Measurements from ENCODE around the gene CDH10. TPM values are rescaled to one million over a fixed set of nuclear protein-coding genes. Genes with fewer than 3 reads are reported as not detected.

The CDH10 gene
- total RNA-seq (not detected in 2 replicates), polyA plus RNA-seq (not detected in 2 replicates), polyA minus RNA-seq (not detected in 2 replicates)
- total RNA-seq (2013) = 0.02 TPM

DNA sequence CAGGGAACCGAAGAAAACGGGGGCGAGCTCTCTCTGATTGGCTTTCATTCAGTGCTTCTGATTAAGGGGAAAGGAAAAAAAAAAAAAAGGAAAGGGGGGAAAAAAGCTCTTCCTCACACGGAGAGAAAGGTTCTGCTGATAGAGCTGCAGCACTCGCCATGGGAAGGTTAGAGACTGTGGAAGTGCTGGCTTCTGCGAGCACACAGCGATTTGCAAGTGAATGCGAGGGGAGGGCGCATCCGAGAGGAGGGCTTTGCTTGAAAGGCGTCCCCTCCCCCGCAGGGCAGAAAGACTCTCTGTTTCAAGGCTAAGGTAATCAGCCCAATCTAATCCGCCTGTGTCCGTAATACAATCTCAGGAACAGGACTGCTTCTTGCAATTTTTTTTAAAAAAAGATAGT lies at the start of gene CDH10:
Gene CDH10, minus strand, starts transcription at position 218 of the 400 bp plus-strand sequence. CDS start 51,488 bp downstream, outside the sequence.
- H3K9ac ChIP-seq (ENCODE audit: low read length) = no peak within 1 kb of the TSS
- Mint-ChIP-seq H3K4me3 (no peak within 1 kb of the TSS), H3K4me1 (no peaks in the 10 kb centered on the region), H3K9me3 (ENCODE audit: insufficient read depth) (no peaks in the 10 kb centered on the region), H3K27ac (no peak within 1 kb of the TSS), H3K27me3 (no peaks in the 10 kb centered on the region)
- WGBS (ENCODE audit: insufficient coverage) = 2% methylated on average over 5 of the region's 14 CpGs
- ATAC-seq (ENCODE audit: low read depth) (no peak), DNase-seq (no peak)
- no peak within 1 kb of the TSS for H3K4me2 ChIP-seq (replicated peaks; ENCODE audit: low read depth, low read length, poor library complexity, severe bottlenecking)
- TF ChIP-seq, protein P1, sequence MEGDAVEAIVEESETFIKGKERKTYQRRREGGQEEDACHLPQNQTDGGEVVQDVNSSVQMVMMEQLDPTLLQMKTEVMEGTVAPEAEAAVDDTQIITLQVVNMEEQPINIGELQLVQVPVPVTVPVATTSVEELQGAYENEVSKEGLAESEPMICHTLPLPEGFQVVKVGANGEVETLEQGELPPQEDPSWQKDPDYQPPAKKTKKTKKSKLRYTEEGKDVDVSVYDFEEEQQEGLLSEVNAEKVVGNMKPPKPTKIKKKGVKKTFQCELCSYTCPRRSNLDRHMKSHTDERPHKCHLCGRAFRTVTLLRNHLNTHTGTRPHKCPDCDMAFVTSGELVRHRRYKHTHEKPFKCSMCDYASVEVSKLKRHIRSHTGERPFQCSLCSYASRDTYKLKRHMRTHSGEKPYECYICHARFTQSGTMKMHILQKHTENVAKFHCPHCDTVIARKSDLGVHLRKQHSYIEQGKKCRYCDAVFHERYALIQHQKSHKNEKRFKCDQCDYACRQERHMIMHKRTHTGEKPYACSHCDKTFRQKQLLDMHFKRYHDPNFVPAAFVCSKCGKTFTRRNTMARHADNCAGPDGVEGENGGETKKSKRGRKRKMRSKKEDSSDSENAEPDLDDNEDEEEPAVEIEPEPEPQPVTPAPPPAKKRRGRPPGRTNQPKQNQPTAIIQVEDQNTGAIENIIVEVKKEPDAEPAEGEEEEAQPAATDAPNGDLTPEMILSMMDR (IDR thresholded peaks at IDR 0.05) = no peak
- TF ChIP-seq EZH2 (IDR thresholded peaks at IDR 0.05; ENCODE audit: borderline replicate concordance, insufficient read depth, low read depth, low read length, poor library complexity, severe bottlenecking) = no peak
- H3K4me1 ChIP-seq (ENCODE audit: control insufficient read depth in 2 of 2, insufficient read depth in 2 of 2, low read length in 2 of 2) = no peaks in the 10 kb centered on the region
- H4K20me1 ChIP-seq (ENCODE audit: control insufficient read depth, insufficient read depth, low read length, poor library complexity, severe bottlenecking) = no peaks in the 10 kb centered on the region
- H3K27me3 ChIP-seq (replicated peaks in 1 of 4; ENCODE audit: control extremely low read depth in 1 of 4, control insufficient read depth in 3 of 4, insufficient read depth in 4 of 4, low read length in 3 of 4) = no peaks in the 10 kb centered on the region
- H3K27ac ChIP-seq (ENCODE audit: low read length in 2 of 2) = no peak within 1 kb of the TSS
- H3K4me3 ChIP-seq (ENCODE audit: control extremely low read depth in 1 of 5, extremely low read depth in 1 of 5, insufficient read depth in 1 of 5, low read depth in 2 of 5, low read length in 4 of 5) = no peak within 1 kb of the TSS
- ChIA-PET CTCF (no interaction called here), POLR2A (no interaction called here)
- intact Hi-C loops (cut with micrococcal nuclease) = no loop called here
- no peaks in the 10 kb centered on the region for H3K36me3 ChIP-seq (replicated peaks in 1 of 2; ENCODE audit: control extremely low read depth in 1 of 2, control insufficient read depth in 1 of 2, extremely low read depth in 1 of 2, insufficient read depth in 2 of 2, low read length in 1 of 2)
- no peaks in the 10 kb centered on the region for H3K79me2 ChIP-seq (ENCODE audit: control insufficient read depth, insufficient read depth, low read length)
- peak within 1 kb of the TSS; percentile 34 for H2AFZ ChIP-seq (ENCODE audit: insufficient read depth, low read depth, low read length, poor library complexity, severe bottlenecking)
- H3K9me3 ChIP-seq (ENCODE audit: control extremely low read depth in 1 of 3, control insufficient read depth in 2 of 3, insufficient read depth in 1 of 3, low read length in 2 of 3) = no peaks in the 10 kb centered on the region

DNA sequence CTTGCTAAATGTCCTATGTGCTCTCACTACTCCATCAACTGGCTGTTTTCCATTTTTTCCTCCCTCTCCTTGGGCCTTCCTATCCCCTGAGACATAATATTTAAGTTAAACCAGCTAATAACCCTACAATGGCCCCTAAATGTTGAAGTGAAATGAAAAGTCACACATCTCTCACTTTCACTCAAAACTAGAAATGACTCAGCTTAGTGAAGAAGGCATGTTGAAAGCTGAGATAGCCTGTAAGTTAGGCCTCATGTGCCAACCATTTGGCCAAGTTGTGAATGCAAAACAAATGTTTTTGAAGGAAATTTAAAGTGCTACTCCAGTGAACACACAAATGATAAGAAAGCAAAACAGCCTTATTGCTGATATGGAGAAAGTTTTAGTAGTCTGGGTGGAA lies 48.8 kb upstream of the CDH10 start:
- ATAC-seq (ENCODE audit: low read depth) = no peak
- no peaks in the 10 kb centered on the region for H3K4me1 ChIP-seq (ENCODE audit: control insufficient read depth in 2 of 2, insufficient read depth in 2 of 2, low read length in 2 of 2)
- no peaks in the 10 kb centered on the region for H3K4me1 Mint-ChIP-seq
- no peaks in the 10 kb centered on the region for H3K27me3 ChIP-seq (replicated peaks in 1 of 4; ENCODE audit: control extremely low read depth in 1 of 4, control insufficient read depth in 3 of 4, insufficient read depth in 4 of 4, low read length in 3 of 4)
- no peak overlapping the region for H3K27ac Mint-ChIP-seq
- TF ChIP-seq, protein P1 (IDR thresholded peaks at IDR 0.05) = no peak
- TF ChIP-seq EZH2 (IDR thresholded peaks at IDR 0.05; ENCODE audit: borderline replicate concordance, insufficient read depth, low read depth, low read length, poor library complexity, severe bottlenecking) = no peak
- H3K27ac ChIP-seq (ENCODE audit: low read length in 2 of 2) = no peak overlapping the region
- H3K4me2 ChIP-seq (replicated peaks; ENCODE audit: low read depth, low read length, poor library complexity, severe bottlenecking) = no peak overlapping the region
- no peak for DNase-seq
- H3K9ac ChIP-seq (ENCODE audit: low read length) = no peak overlapping the region
- H3K4me3 Mint-ChIP-seq = no peak overlapping the region
- ChIA-PET POLR2A (no interaction called here), CTCF (no interaction called here)
- H3K9me3 Mint-ChIP-seq (ENCODE audit: insufficient read depth) = peaks cover 10% of the 10 kb centered on the region
- no peaks in the 10 kb centered on the region for H3K27me3 Mint-ChIP-seq
- no peaks in the 10 kb centered on the region for H3K36me3 ChIP-seq (replicated peaks in 1 of 2; ENCODE audit: control extremely low read depth in 1 of 2, control insufficient read depth in 1 of 2, extremely low read depth in 1 of 2, insufficient read depth in 2 of 2, low read length in 1 of 2)
- peaks cover 0 to 1% (median 0%) of the 10 kb centered on the region in 3 donors for H3K9me3 ChIP-seq (ENCODE audit: control extremely low read depth in 1 of 3, control insufficient read depth in 2 of 3, insufficient read depth in 1 of 3, low read length in 2 of 3)
- intact Hi-C loops (cut with micrococcal nuclease) = no loop called here
- no peaks in the 10 kb centered on the region for H4K20me1 ChIP-seq (ENCODE audit: control insufficient read depth, insufficient read depth, low read length, poor library complexity, severe bottlenecking)
- no peaks in the 10 kb centered on the region for H3K79me2 ChIP-seq (ENCODE audit: control insufficient read depth, insufficient read depth, low read length)
- no peak overlapping the region for H3K4me3 ChIP-seq (ENCODE audit: control extremely low read depth in 1 of 5, extremely low read depth in 1 of 5, insufficient read depth in 1 of 5, low read depth in 2 of 5, low read length in 4 of 5)
- no peak overlapping the region for H2AFZ ChIP-seq (ENCODE audit: insufficient read depth, low read depth, low read length, poor library complexity, severe bottlenecking)

Data from B cell (primary cell).